Adrenal gland (tissue), 12 donors: Measurements from ENCODE around the gene MCCC1. TPM values are rescaled to one million over a fixed set of nuclear protein-coding genes. Genes with fewer than 3 reads are reported as not detected.

ENCODE experiments used
- DNase-seq, 7 donors: peaks; one replicate each; pipeline ENCODE4 v3.0.0-alpha.2; 2019 to 2020
- H3K27ac ChIP-seq, 5 donors: fragments of 200-600 bp; sonication (generic) in 4 of 5; 1 replicate in 3 of 5; 2 replicates in 2 of 5; pipeline versions ENCODE4 v1.5.1 to v1.8.0; 2016 to 2020; ENCODE audit warnings: mild to moderate bottlenecking in 1 of 5
- H3K27me3 ChIP-seq: fragments of 200-600 bp; 2 replicates; pipeline ENCODE4 v1.8.0; 2021
- H3K36me3 ChIP-seq, 2 donors: fragments of 200-600 bp; replicated peaks in 1 of 2; 1 replicate in 1 of 2; 2 replicates in 1 of 2; pipeline versions ENCODE4 v1.5.1 to v1.8.0; 2018 to 2022
- H3K4me1 ChIP-seq, 2 donors: fragments of 200-600 bp; replicated peaks in 1 of 2; 1 replicate in 1 of 2; 2 replicates in 1 of 2; pipeline versions ENCODE4 v1.5.1 to v1.8.0; 2018 to 2021
- H3K4me3 ChIP-seq, 4 donors: fragments of 200-600 bp; sonication (generic) in 3 of 4; one replicate each; pipeline ENCODE4 v1.5.1; 2016 to 2018
- H3K9me3 ChIP-seq, 3 donors: fragments of 200-600 bp; sonication (generic) in 1 of 3; replicated peaks in 1 of 3; 1 replicate in 2 of 3; 2 replicates in 1 of 3; pipeline versions ENCODE4 v1.5.1 to v1.8.0; 2016 to 2021
- POLR2A ChIP-seq, 2 donors: fragments of 450-650 bp; IDR thresholded peaks; one replicate each; pipeline ENCODE4 v1.6.1; 2017; ENCODE audit warnings: antibody characterized with exemption in 2 of 2, mild to moderate bottlenecking in 2 of 2, moderate library complexity in 1 of 2
- WGBS, 4 donors: extraction: QIAGEN DNeasy Blood & Tissue Kit in 2 of 4; methylation state at CpG; one replicate each; pipeline versions ENCODE4 v1.1.5 to v1.1.7; 2013 to 2017; 5-methylcytosine and 5-hydroxymethylcytosine counted together
- intact Hi-C, 2 donors: fragments of 100-400 bp; cut with DNase I; formaldehyde crosslinking; loops; one replicate each; pipeline versions ENCODE4 v1.14.1 to v1.15.0; 2022 to 2023
- polyA plus RNA-seq, 3 donors: library from polyadenylated mRNA; stranded (reverse); fragments of 200-250 nt in 2 of 3; fragments of 350-450 nt in 1 of 3; fragmentation: Illumina TruSeq in 1 of 3; extraction: RNeasy Lipid Tissue Mini Kit (QIAGEN cat#74804) in 1 of 3; gene quantifications; one replicate each; pipeline ENCODE4 v1.2.3, GENCODE V29; 2013 to 2014
- total RNA-seq, 9 donors: library from RNA; depleted of rRNA in 4 of 9; stranded (reverse); fragments of >200 nt in 4 of 9; fragments of 120-200 nt in 1 of 9; fragmentation: NEBNext Ultra II Directional in 1 of 9; extraction: Animal tissue kit (Norgen Biotek cat#: 25700) in 1 of 9; gene quantifications; one replicate each; pipeline versions ENCODE4 v1.1.0 to v1.2.4, GENCODE V29; 2013 to 2023
- TF ChIP-seq, protein P1 (sequence below), 6 experiments: fragments of 450-650 bp in 4 of 6; fragments of 200-600 bp in 2 of 6; sonication (generic) in 1 of 6; IDR thresholded peaks; 1 replicate in 5 of 6; 2 replicates in 1 of 6; pipeline versions ENCODE4 v1.5.1 to v1.8.0; 2016 to 2021; ENCODE audit warnings: antibody characterized with exemption in 6 of 6, mild to moderate bottlenecking in 2 of 6, moderate library complexity in 1 of 6
- donor health status: healthy with polysubstance abuse.
- donor health status: Bipolar disorder and iron deficiency.
- donor health status: DM: yes; HTN: yes; CAD: no.
- donor health status: DM: no; HTN: no; CAD: no.
- donor health status: DM: no; HTN: no; CAD: no.
- donor health status: DM: yes; HTN: yes; CAD: no.

Gene MCCC1
- total and polyA plus RNA-seq, 12 donors, result 40.9 to 137 (median 53.5) TPM

DNA sequence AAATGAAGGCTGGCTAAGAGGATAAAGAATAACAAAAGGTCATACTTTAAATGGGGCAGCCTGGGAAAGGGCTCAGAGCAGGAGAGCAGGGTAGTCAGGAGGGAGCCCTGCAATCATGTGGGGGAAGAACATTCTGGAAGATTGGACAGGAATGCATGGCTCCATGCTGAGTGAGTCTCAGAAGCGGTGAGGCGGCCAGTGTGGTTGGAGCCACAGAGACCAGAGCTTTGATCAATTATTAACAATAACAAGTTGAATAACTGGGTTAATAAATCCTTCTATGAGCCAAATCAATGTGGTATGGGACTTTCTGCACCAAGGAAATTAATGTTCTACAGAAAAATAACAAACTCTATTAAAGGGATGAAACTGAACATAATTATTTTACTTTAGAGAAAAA, 61.1 kb downstream of the MCCC1 start:
- intact Hi-C loops, result no loop called here
- Histone ChIP-seq H3K27me3 (no peaks in the 10 kb centered on the region), H3K4me1 (peaks cover 15 to 31% of the 10 kb centered on the region in 2 donors), H3K9me3 (no peaks in the 10 kb centered on the region), H3K27ac (peak overlapping the region in 2 of 5 donors; percentile 26 to 75), H3K4me3 (no peak overlapping the region), H3K36me3 (peaks cover 0 to 38% of the 10 kb centered on the region in 2 donors)
- TF ChIP-seq POLR2A (IDR thresholded peaks at IDR 0.05), result no peak
- TF ChIP-seq, protein P1, sequence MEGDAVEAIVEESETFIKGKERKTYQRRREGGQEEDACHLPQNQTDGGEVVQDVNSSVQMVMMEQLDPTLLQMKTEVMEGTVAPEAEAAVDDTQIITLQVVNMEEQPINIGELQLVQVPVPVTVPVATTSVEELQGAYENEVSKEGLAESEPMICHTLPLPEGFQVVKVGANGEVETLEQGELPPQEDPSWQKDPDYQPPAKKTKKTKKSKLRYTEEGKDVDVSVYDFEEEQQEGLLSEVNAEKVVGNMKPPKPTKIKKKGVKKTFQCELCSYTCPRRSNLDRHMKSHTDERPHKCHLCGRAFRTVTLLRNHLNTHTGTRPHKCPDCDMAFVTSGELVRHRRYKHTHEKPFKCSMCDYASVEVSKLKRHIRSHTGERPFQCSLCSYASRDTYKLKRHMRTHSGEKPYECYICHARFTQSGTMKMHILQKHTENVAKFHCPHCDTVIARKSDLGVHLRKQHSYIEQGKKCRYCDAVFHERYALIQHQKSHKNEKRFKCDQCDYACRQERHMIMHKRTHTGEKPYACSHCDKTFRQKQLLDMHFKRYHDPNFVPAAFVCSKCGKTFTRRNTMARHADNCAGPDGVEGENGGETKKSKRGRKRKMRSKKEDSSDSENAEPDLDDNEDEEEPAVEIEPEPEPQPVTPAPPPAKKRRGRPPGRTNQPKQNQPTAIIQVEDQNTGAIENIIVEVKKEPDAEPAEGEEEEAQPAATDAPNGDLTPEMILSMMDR (IDR thresholded peaks at IDR 0.05), result no peak
- DNase-seq, result no peak
- WGBS, 4 donors, result 96 to 100% (median 97%) methylated on average over 2 of the region's 2 CpGs

DNA sequence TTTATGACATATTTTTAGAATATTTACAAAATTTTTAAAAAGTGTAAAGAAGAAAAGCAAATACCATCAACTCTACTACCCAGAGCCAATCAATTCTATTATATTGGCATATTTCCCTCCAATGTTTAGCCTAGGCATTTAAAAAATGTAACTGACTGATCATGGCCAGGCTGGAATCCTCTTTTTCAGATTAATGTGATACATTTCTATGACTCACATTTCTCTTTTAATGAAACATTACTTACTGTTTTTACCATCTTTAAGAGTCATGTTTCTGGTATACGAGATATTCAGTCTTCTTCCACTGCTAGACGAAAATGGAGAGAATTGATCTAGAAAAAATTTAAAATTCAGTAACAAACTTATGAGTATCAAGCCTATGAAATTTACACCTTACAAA, 65.5 kb downstream of the MCCC1 start:
- TF ChIP-seq, protein P1 (IDR thresholded peaks at IDR 0.05), result no peak
- no peak for TF ChIP-seq POLR2A (IDR thresholded peaks at IDR 0.05)
- H3K4me1 ChIP-seq, result peaks cover under 1 to 12% of the 10 kb centered on the region in 2 donors
- WGBS, 4 donors, result 61 to 77% (median 64%) methylated on average over 2 of the region's 2 CpGs
- no peak overlapping the region for H3K27ac ChIP-seq
- intact Hi-C loops, result no loop called here
- no peak overlapping the region for H3K4me3 ChIP-seq
- no peaks in the 10 kb centered on the region for H3K27me3 ChIP-seq
- no peak for DNase-seq
- peaks cover 0 to 40% of the 10 kb centered on the region in 2 donors for H3K36me3 ChIP-seq
- no peaks in the 10 kb centered on the region for H3K9me3 ChIP-seq

DNA sequence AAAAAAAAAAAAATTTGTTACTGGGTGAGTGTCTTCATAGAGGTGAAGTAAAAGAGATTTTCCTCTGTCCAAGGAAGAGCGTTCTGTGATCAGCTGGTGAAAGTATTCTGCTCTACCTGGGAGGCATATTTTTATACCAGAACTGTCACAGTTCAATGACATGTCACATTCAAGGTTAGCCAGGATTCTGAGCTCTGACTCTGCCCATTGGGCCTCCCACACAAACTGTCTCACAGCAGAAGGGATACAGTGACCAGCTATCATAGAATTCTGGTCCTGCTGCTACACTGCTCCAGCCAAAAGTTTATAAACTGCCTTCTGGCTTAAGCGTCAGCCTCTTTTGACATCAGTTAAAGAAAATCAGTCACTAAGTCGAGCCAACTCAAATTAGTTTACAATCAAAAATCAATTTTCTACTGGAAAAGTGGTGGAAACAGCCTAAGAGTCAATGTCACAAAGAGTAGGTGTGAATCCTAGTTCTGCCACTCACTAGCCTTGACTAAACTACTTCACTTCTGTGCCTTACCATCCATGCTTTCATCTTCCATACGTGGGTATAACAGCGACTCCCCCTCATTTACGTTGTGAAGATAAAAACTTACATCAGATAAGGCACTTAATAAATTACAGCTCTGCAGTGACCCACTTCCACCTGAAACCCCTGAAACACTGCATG, 66.3 kb downstream of the MCCC1 start:
- Histone ChIP-seq H3K27me3 (no peaks in the 10 kb centered on the region), H3K4me3 (no peak overlapping the region), H3K9me3 (no peaks in the 10 kb centered on the region), H3K36me3 (peaks cover 0 to 36% of the 10 kb centered on the region in 2 donors), H3K4me1 (peaks cover 0 to 5% of the 10 kb centered on the region in 2 donors), H3K27ac (no peak overlapping the region)
- intact Hi-C loops, result no loop called here
- no peak for DNase-seq
- WGBS, 4 donors, result 64 to 74% (median 68%) methylated on average over 6 of the region's 6 CpGs
- no peak for TF ChIP-seq POLR2A (IDR thresholded peaks at IDR 0.05)

DNA sequence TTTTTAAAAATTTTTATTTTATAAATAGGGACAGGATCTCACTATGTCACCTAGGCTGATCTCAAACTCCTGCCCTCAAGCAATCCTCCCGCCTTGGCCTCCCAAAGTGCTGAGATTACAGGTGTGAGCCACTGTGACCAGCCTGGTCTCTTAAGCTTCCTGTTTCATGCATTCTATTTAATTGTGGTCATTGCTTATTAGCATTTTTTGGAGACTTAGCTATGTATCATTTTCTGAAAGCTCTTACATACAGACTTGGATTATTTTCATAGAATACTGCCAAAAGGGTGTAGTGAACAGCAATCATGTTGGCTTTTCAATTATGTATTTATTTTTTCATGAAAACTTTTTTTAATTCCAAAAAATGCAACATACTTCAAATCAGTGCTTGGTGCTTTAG, 67.5 kb downstream of the MCCC1 start:
- H3K27me3 ChIP-seq, result no peaks in the 10 kb centered on the region
- DNase-seq, result no peak
- 89 to 100% (median 100%) methylated on average over 1 of the region's 1 CpG for WGBS, 4 donors
- intact Hi-C loops, result no loop called here
- H3K4me1 ChIP-seq, result peaks cover 0 to 5% of the 10 kb centered on the region in 2 donors
- no peak overlapping the region for H3K4me3 ChIP-seq
- no peak overlapping the region for H3K27ac ChIP-seq
- TF ChIP-seq, protein P1 (IDR thresholded peaks at IDR 0.05), result no peak
- TF ChIP-seq POLR2A (IDR thresholded peaks at IDR 0.05), result no peak
- no peaks in the 10 kb centered on the region for H3K9me3 ChIP-seq
- peaks cover 0 to 24% of the 10 kb centered on the region in 2 donors for H3K36me3 ChIP-seq

DNA sequence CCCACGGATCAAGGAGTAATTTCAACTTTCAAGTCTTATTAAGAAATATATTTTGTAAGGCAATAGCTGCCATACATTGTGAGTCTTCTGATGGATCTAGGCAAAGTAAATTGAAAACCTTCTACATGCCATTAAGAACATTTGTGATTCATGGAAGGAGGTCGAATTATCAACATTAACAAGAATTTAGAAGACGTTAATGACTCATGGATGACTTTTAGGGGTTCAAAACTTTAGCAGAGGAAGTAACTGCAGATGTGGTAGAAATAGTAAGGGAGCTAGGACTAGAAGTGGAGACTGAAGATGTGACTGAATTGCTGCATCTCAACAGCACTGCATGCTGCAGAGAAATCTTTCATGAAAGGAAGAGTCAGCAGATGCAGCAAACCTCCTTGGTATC, 70.9 kb downstream of the MCCC1 start:
- H3K36me3 ChIP-seq, result peaks cover 0 to 21% of the 10 kb centered on the region in 2 donors
- no peak for DNase-seq
- intact Hi-C loops, result no loop called here
- 82 to 98% (median 97%) methylated on average over 3 of the region's 3 CpGs for WGBS, 4 donors
- H3K4me3 ChIP-seq, result no peak overlapping the region
- peaks cover 0 to 5% of the 10 kb centered on the region in 2 donors for H3K4me1 ChIP-seq
- H3K27me3 ChIP-seq, result no peaks in the 10 kb centered on the region
- H3K27ac ChIP-seq, result no peak overlapping the region
- H3K9me3 ChIP-seq, result no peaks in the 10 kb centered on the region
- TF ChIP-seq, protein P1 (IDR thresholded peaks at IDR 0.05), result no peak
- TF ChIP-seq POLR2A (IDR thresholded peaks at IDR 0.05), result no peak
